Panc1 (cell line): ENCODE measurements around the gene VTN. TPM values are rescaled to one million over a fixed set of nuclear protein-coding genes. Genes with fewer than 3 reads are reported as not detected.

ENCODE experiments used
- ATAC-seq: fragments of 200-7000 bp; cut with Tn5 transposase; 2 replicates; pipeline ENCODE4 v1.9.1; 2020; ENCODE audit warnings: mild to moderate bottlenecking, moderate library complexity
- BruUV-seq: library from RNA; stranded (reverse); fragments of 400-500 nt; replicated peaks from 2 replicates; lab custom pipeline; 2021; lab: Mats Ljungman, UMichigan
- CTCF ChIA-PET: fragments of 300-600 bp; sonication (Branson Sonifier 250); formaldehyde crosslinking; loops from one replicate; lab custom pipeline; 2022; ENCODE audit warnings: antibody characterized with exemption; lab: Charles Lee
- POLR2A ChIA-PET: fragments of 300-600 bp; sonication (Branson Sonifier 250); formaldehyde crosslinking; loops from one replicate; lab custom pipeline; 2022; ENCODE audit warnings: antibody characterized with exemption; lab: Charles Lee
- DNase-seq: peaks from one replicate; pipeline ENCODE4 v3.0.0-alpha.2; 2010; ENCODE audit warnings: low read depth, low spot score
- H3K27ac ChIP-seq: 2 replicates; pipeline ENCODE4 v1.5.1; 2011; ENCODE audit warnings: mild to moderate bottlenecking, low read length, inconsistent platforms
- H3K27me3 ChIP-seq: fragments of 200-500 bp; sonication (Bioruptor generic); 2 replicates; pipeline ENCODE4 v1.6.0; 2014; ENCODE audit warnings: low read length, inconsistent platforms; ENCODE audit not compliant: control insufficient read depth, insufficient read depth
- H3K36me3 ChIP-seq: fragments of 200-500 bp; sonication (Bioruptor generic); 2 replicates; pipeline ENCODE4 v1.5.1; 2014; ENCODE audit warnings: inconsistent platforms, mild to moderate bottlenecking, low read length, moderate library complexity; ENCODE audit not compliant: control insufficient read depth, insufficient read depth
- H3K4me1 ChIP-seq: 2 replicates; pipeline ENCODE4 v1.5.1; 2011; ENCODE audit warnings: inconsistent platforms, mild to moderate bottlenecking, low read length, moderate library complexity; ENCODE audit not compliant: control insufficient read depth, insufficient read depth
- H3K4me3 ChIP-seq, 2 experiments: 2 replicates each; pipeline ENCODE4 v1.5.1; 2011 to 2012; ENCODE audit warnings: low read depth in 2 of 2, low read length in 2 of 2, mild to moderate bottlenecking in 2 of 2, inconsistent platforms in 1 of 2, moderate library complexity in 1 of 2
- H3K9me3 ChIP-seq: fragments of 200-500 bp; sonication (Bioruptor generic); 2 replicates; pipeline ENCODE4 v1.5.1; 2014; ENCODE audit warnings: low read depth, mild to moderate bottlenecking, inconsistent platforms, low read length, moderate library complexity; ENCODE audit not compliant: control insufficient read depth, insufficient read depth
- POLR2AphosphoS5 ChIP-seq: IDR thresholded peaks from 2 replicates; pipeline ENCODE4 v1.6.1; 2012; ENCODE audit warnings: mild to moderate bottlenecking, low read depth, low read length, moderate library complexity
- REST ChIP-seq, 2 experiments: IDR thresholded peaks; 2 replicates each; pipeline ENCODE4 v1.6.1; 2011 to 2012; ENCODE audit warnings: low read depth in 2 of 2, control low read depth in 1 of 2, low read length in 1 of 2, mild to moderate bottlenecking in 1 of 2, moderate library complexity in 1 of 2; ENCODE audit not compliant: insufficient read depth in 1 of 2
- SIN3A ChIP-seq: IDR thresholded peaks from 2 replicates; pipeline ENCODE4 v1.6.1; 2012; ENCODE audit warnings: low read depth, mild to moderate bottlenecking, low read length, moderate library complexity, borderline replicate concordance; ENCODE audit not compliant: insufficient read depth
- TCF7L2 ChIP-seq: IDR thresholded peaks from 2 replicates; pipeline ENCODE4 v1.6.1; 2011; ENCODE audit warnings: mild to moderate bottlenecking, low read depth, low read length, inconsistent platforms
- in situ Hi-C: cut with HindIII; loops from 2 replicates; pipeline ENCODE4 v1.10.0; 2016; ENCODE audit warnings: low sequenced_read_pairs, low pct_unique_long_range_greater_than_20kb
- intact Hi-C: fragments of 100-400 bp; cut with micrococcal nuclease; formaldehyde crosslinking; loops from one replicate; pipeline ENCODE4 v1.10.0; 2022; ENCODE audit not compliant: unreplicated experiment
- total RNA-seq: library from RNA; stranded (reverse); gene quantifications from one replicate; pipeline ENCODE4 v1.2.1, GENCODE V29; 2021; ENCODE audit not compliant: unreplicated experiment
- TF ChIP-seq, protein P1 (sequence below): fragments of 450-650 bp; IDR thresholded peaks from 2 replicates; pipeline ENCODE4 v1.5.1; 2017; ENCODE audit warnings: mild to moderate bottlenecking

VTN gene
- total RNA-seq, 1 experiment from 2014 or later: 2.3 TPM

DNA sequence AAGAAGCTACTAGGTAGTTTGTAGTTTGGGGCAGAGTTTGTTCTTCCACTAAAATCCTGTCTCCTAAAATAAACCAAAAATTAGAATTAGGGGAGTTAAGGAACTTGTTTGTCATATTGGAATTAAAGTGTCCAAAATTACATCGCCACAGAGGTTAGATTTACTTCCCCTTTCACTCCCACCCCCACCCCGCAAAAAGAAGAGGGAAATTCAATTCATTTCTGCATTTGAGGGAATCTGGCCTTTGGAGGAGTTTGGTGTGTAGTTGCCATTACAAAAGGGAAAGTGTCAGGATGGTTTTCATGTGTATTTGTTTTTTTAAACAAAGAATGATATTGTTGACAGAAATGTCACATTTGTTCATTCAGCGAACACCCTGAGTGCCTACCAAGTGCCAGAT lies 45.3 kb downstream of the VTN start:
- H3K27me3 ChIP-seq: no peaks in the 10 kb centered on the region
- intact Hi-C loops: no loop called here
- in situ Hi-C loops: no loop called here
- no peak for ATAC-seq
- H3K9me3 ChIP-seq: no peaks in the 10 kb centered on the region
- peaks cover 18% of the 10 kb centered on the region; the same call in 1 of the 2 replicates for H3K4me1 ChIP-seq
- no peaks in the 10 kb centered on the region for H3K36me3 ChIP-seq
- no peak overlapping the region for H3K27ac ChIP-seq
- POLR2A ChIA-PET: interaction anchor here (0.6 to 1.5 kb wide), 2 partner anchors 11 to 65 kb away, joined by 4 to 9 read pairs; partner anchors contain the start of genes IFT20 and TNFAIP1
- no peak overlapping the region for H3K4me3 ChIP-seq
- CTCF ChIA-PET: interaction anchor here (1.0 kb wide), 1 partner anchor 91 kb away, joined by 4 read pairs; no protein-coding TSS in a partner anchor
- no peak for DNase-seq
- TF ChIP-seq POLR2AphosphoS5: no peak
- no TSS peak for BruUV-seq

- Histone ChIP-seq H3K36me3 (no peaks in the 10 kb centered on the region), H3K9me3 (no peaks in the 10 kb centered on the region), H3K4me1 (peaks cover 18% of the 10 kb centered on the region; the same call in 1 of the 2 replicates), H3K27ac (no peak overlapping the region), H3K27me3 (no peaks in the 10 kb centered on the region), H3K4me3 (no peak overlapping the region)
- DNase-seq (no peak), ATAC-seq (no peak)
- no TSS peak for BruUV-seq
- POLR2A ChIA-PET: no interaction called here
- in situ Hi-C loops: no loop called here
- CTCF ChIA-PET: no interaction called here
- TF ChIP-seq REST (IDR thresholded peaks at IDR 0.05; ENCODE audit: insufficient read depth in 1 of 2, low read depth in 2 of 2, low read length in 1 of 2) (no peak), SIN3A (no peak), POLR2AphosphoS5 (no peak), TCF7L2 (no peak)
- TF ChIP-seq, protein P1, sequence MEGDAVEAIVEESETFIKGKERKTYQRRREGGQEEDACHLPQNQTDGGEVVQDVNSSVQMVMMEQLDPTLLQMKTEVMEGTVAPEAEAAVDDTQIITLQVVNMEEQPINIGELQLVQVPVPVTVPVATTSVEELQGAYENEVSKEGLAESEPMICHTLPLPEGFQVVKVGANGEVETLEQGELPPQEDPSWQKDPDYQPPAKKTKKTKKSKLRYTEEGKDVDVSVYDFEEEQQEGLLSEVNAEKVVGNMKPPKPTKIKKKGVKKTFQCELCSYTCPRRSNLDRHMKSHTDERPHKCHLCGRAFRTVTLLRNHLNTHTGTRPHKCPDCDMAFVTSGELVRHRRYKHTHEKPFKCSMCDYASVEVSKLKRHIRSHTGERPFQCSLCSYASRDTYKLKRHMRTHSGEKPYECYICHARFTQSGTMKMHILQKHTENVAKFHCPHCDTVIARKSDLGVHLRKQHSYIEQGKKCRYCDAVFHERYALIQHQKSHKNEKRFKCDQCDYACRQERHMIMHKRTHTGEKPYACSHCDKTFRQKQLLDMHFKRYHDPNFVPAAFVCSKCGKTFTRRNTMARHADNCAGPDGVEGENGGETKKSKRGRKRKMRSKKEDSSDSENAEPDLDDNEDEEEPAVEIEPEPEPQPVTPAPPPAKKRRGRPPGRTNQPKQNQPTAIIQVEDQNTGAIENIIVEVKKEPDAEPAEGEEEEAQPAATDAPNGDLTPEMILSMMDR: no peak
- intact Hi-C loops: no loop called here
Measured at GRCh38 chr17:28324267-28324745, 45.8 kb downstream of the VTN start.
